ENCODE results near the gene BANF1. TPM values are rescaled to one million over a fixed set of nuclear protein-coding genes. Genes with fewer than 3 reads are reported as not detected.

Gene BANF1
- total RNA-seq, 1 experiment from 2014 or later = 248 TPM

- no peaks in the 10 kb centered on the region for H3K27me3 Mint-ChIP-seq (ENCODE audit: unreplicated experiment)
- H3K27ac Mint-ChIP-seq (ENCODE audit: unreplicated experiment) = peak overlapping the region; percentile 90
- H3K9me3 Mint-ChIP-seq (ENCODE audit: low read depth, unreplicated experiment) = no peaks in the 10 kb centered on the region
- H3K4me3 Mint-ChIP-seq (ENCODE audit: low read depth, unreplicated experiment) = peak overlapping the region; percentile 92
- CTCF ChIA-PET = interaction anchor here (0.6 to 1.5 kb wide), 4 partner anchors 18 to 115 kb away, joined by 4 to 12 read pairs (median 4); partner anchors contain the start of genes CCDC85B and FIBP
- no TSS peak for BruUV-seq (replicated peaks)
- H3K36me3 Mint-ChIP-seq (ENCODE audit: insufficient read depth, unreplicated experiment) = peaks cover 63% of the 10 kb centered on the region
- H3K4me1 Mint-ChIP-seq (ENCODE audit: low read depth, unreplicated experiment) = peaks cover 14% of the 10 kb centered on the region
- DNase-seq = no peak
- no peak for TF ChIP-seq CTCF (IDR thresholded peaks at IDR 0.05; ENCODE audit: unreplicated experiment)
- intact Hi-C loops (cut with micrococcal nuclease; ENCODE audit: unreplicated experiment) = no loop called here
Observed at GRCh38 chr11:66003291-66003690, 988 bp downstream of the BANF1 start.

- CTCF ChIA-PET = no interaction called here
- Mint-ChIP-seq H3K4me1 (ENCODE audit: low read depth, unreplicated experiment) (peaks cover 14% of the 10 kb centered on the region), H3K9me3 (ENCODE audit: low read depth, unreplicated experiment) (no peaks in the 10 kb centered on the region), H3K4me3 (ENCODE audit: low read depth, unreplicated experiment) (no peak overlapping the region), H3K27me3 (ENCODE audit: unreplicated experiment) (no peaks in the 10 kb centered on the region), H3K36me3 (ENCODE audit: insufficient read depth, unreplicated experiment) (peaks cover 60% of the 10 kb centered on the region), H3K27ac (ENCODE audit: unreplicated experiment) (no peak overlapping the region)
- BruUV-seq (replicated peaks) = no TSS peak
- intact Hi-C loops (cut with micrococcal nuclease; ENCODE audit: unreplicated experiment) = no loop called here
- no peak for DNase-seq
- TF ChIP-seq CTCF (IDR thresholded peaks at IDR 0.05; ENCODE audit: unreplicated experiment) = no peak
Observed at GRCh38 chr11:66004186-66004585, 1.9 kb downstream of the BANF1 start.

- Mint-ChIP-seq H3K4me1 (ENCODE audit: low read depth, unreplicated experiment) (peaks cover 7% of the 10 kb centered on the region), H3K36me3 (ENCODE audit: insufficient read depth, unreplicated experiment) (peaks cover 46% of the 10 kb centered on the region), H3K4me3 (ENCODE audit: low read depth, unreplicated experiment) (no peak overlapping the region), H3K27ac (ENCODE audit: unreplicated experiment) (no peak overlapping the region), H3K27me3 (ENCODE audit: unreplicated experiment) (no peaks in the 10 kb centered on the region), H3K9me3 (ENCODE audit: low read depth, unreplicated experiment) (no peaks in the 10 kb centered on the region)
- CTCF ChIA-PET = no interaction called here
- TF ChIP-seq CTCF (IDR thresholded peaks at IDR 0.05; ENCODE audit: unreplicated experiment) = no peak
- DNase-seq = no peak
- BruUV-seq (replicated peaks) = no TSS peak
- intact Hi-C loops (cut with micrococcal nuclease; ENCODE audit: unreplicated experiment) = no loop called here
Observed at GRCh38 chr11:66006134-66006890, 4.0 kb downstream of the BANF1 start.

- Mint-ChIP-seq H3K9me3 (ENCODE audit: low read depth, unreplicated experiment) (no peaks in the 10 kb centered on the region), H3K27ac (ENCODE audit: unreplicated experiment) (no peak overlapping the region), H3K4me3 (ENCODE audit: low read depth, unreplicated experiment) (no peak overlapping the region), H3K4me1 (ENCODE audit: low read depth, unreplicated experiment) (peaks cover 7% of the 10 kb centered on the region), H3K36me3 (ENCODE audit: insufficient read depth, unreplicated experiment) (peaks cover 46% of the 10 kb centered on the region), H3K27me3 (ENCODE audit: unreplicated experiment) (no peaks in the 10 kb centered on the region)
- no peak for DNase-seq
- BruUV-seq (replicated peaks) = no TSS peak
- CTCF ChIA-PET = no interaction called here
- TF ChIP-seq CTCF (IDR thresholded peaks at IDR 0.05; ENCODE audit: unreplicated experiment) = no peak
- intact Hi-C loops (cut with micrococcal nuclease; ENCODE audit: unreplicated experiment) = no loop called here
Observed at GRCh38 chr11:66006891-66007176, 4.5 kb downstream of the BANF1 start.

All from Calu3 (cell line).